Gastroesophageal sphincter (tissue), 3 donors: ENCODE results near the gene DNASE2B.

Source experiments
- CTCF ChIP-seq, 4 experiments: fragments of 200-600 bp in 2 of 4; fragments of 450-650 bp in 2 of 4; sonication (generic) in 1 of 4; IDR thresholded peaks; one replicate each; pipeline ENCODE4 v1.5.1; 2017 to 2019; ENCODE audit warnings: antibody characterized with exemption in 4 of 4, mild to moderate bottlenecking in 2 of 4, moderate library complexity in 2 of 4
- POLR2AphosphoS5 ChIP-seq: sonication (generic); formaldehyde crosslinking; IDR thresholded peaks from one replicate; pipeline ENCODE4 v1.6.1; 2017; ENCODE audit warnings: antibody characterized with exemption

GRCh38 chr1:84426376-84426775, 28.1 kb downstream of the DNASE2B start:
- TF ChIP-seq CTCF (IDR thresholded peaks at IDR 0.05), result no peak
- TF ChIP-seq POLR2AphosphoS5, result no peak
